GM10248 (cell line): ENCODE measurements around the gene GTF2H3.

Experiments used
- CTCF ChIA-PET: fragments of 300-600 bp; sonication (Branson Sonifier 250); formaldehyde crosslinking; extraction: SDS; loops from one replicate; lab custom pipeline; 2021; ENCODE audit warnings: antibody characterized with exemption; lab: Yijun Ruan, JAX
- POLR2A ChIA-PET: fragments of 350-650 bp; sonication (Branson Sonifier 250); formaldehyde crosslinking; extraction: SDS; loops from one replicate; lab custom pipeline; 2020; ENCODE audit warnings: antibody characterized with exemption; lab: Yijun Ruan, JAX
- DNase-seq: peaks from one replicate; pipeline ENCODE4 v3.0.0; 2012; ENCODE audit errors: extremely low spot score
- CTCF ChIP-seq: IDR thresholded peaks from 2 replicates; pipeline ENCODE4 v1.5.1; 2012; ENCODE audit warnings: mild to moderate bottlenecking, low read depth; ENCODE audit errors: extremely low read depth, missing control alignments, control extremely low read depth

GTF2H3 gene

GRCh38 chr12:123614110-123614509, 19.5 kb upstream of the GTF2H3 start:
- ChIA-PET POLR2A (no interaction called here), CTCF (interaction anchor here (1.5 to 2.1 kb wide), 2 partner anchors 9 to 11 kb away, joined by 4 to 10 read pairs; no protein-coding TSS in a partner anchor)

GRCh38 chr12:123614531-123614930, 19.1 kb upstream of the GTF2H3 start:
- ChIA-PET POLR2A (no interaction called here), CTCF (interaction anchor here (1.5 to 2.1 kb wide), 2 partner anchors 9 to 11 kb away, joined by 4 to 10 read pairs; no protein-coding TSS in a partner anchor)
- no peak for TF ChIP-seq CTCF
- DNase-seq: no peak

More at GRCh38 chr12:123614110-123614509, 19.5 kb upstream of the GTF2H3 start:
- no peak for TF ChIP-seq CTCF
- DNase-seq: no peak

GRCh38 chr12:123617144-123617543, 16.5 kb upstream of the GTF2H3 start:
- DNase-seq: no peak
- ChIA-PET POLR2A (no interaction called here), CTCF (interaction anchor here (0.9 to 2.0 kb wide), 5 partner anchors 8 to 757 kb away, joined by 3 to 6 read pairs (median 3); no protein-coding TSS in a partner anchor)
- no peak for TF ChIP-seq CTCF

- POLR2A ChIA-PET: no interaction called here
- no peak for TF ChIP-seq CTCF
- CTCF ChIA-PET: interaction anchor here (0.9 to 2.0 kb wide), 5 partner anchors 9 to 757 kb away, joined by 3 to 6 read pairs (median 3); no protein-coding TSS in a partner anchor
- DNase-seq: no peak
Observed at GRCh38 chr12:123617580-123617979, 16.0 kb upstream of the GTF2H3 start.

GRCh38 chr12:123621101-123621500, 12.5 kb upstream of the GTF2H3 start:
- ChIA-PET CTCF (interaction anchor here (3.4 kb wide), 1 partner anchor 17 kb away, joined by 12 read pairs; no protein-coding TSS in a partner anchor), POLR2A (no interaction called here)
- no peak for TF ChIP-seq CTCF
- DNase-seq: no peak

GRCh38 chr12:123621619-123622530, 11.8 kb upstream of the GTF2H3 start:
- ChIA-PET CTCF (interaction anchor here (0.9 to 3.4 kb wide), 2 partner anchors 17 to 353 kb away, joined by 3 to 12 read pairs; no protein-coding TSS in a partner anchor), POLR2A (no interaction called here)
- TF ChIP-seq CTCF: no peak
- no peak for DNase-seq
